ENCODE measurements around the gene ROR1. TPM values are rescaled to one million over a fixed set of nuclear protein-coding genes. Genes with fewer than 3 reads are reported as not detected.
A peak's percentile ranks its signal among the peaks of the same experiment; 100 is the strongest.

The ROR1 gene
- total RNA-seq, 1 donor from 2014 or later = 30.3 TPM

- Histone ChIP-seq H3K4me3 (no peak overlapping the region), H3K36me3 (no peaks in the 10 kb centered on the region), H2AFZ (replicated peaks) (no peak overlapping the region), H3F3A (ENCODE audit: low read depth) (peaks cover 31% of the 10 kb centered on the region), H3K79me2 (ENCODE audit: low read depth) (peaks cover 100% of the 10 kb centered on the region), H4K20me1 (ENCODE audit: low read depth) (peaks cover 65% of the 10 kb centered on the region), H3K27me3 (no peaks in the 10 kb centered on the region), H3K4me1 (peaks cover 84% of the 10 kb centered on the region), H3K9me3 (ENCODE audit: low read depth) (no peaks in the 10 kb centered on the region), H3K27ac (no peak overlapping the region), H3K4me2 (peak overlapping the region; percentile 47), H3K9ac (no peak overlapping the region)
- Mint-ChIP-seq H3K4me3 (no peak overlapping the region), H3K27ac (peak overlapping the region; percentile 78), H3K4me1 (peaks cover 73% of the 10 kb centered on the region), H3K27me3 (ENCODE audit: insufficient read depth, low read depth) (peaks cover 5% of the 10 kb centered on the region), H3K9me3 (no peaks in the 10 kb centered on the region), H3K36me3 (peaks cover 2% of the 10 kb centered on the region)
- DNase-seq (ENCODE audit: low spot score) = peak; percentile 56
- TF ChIP-seq, protein P1, sequence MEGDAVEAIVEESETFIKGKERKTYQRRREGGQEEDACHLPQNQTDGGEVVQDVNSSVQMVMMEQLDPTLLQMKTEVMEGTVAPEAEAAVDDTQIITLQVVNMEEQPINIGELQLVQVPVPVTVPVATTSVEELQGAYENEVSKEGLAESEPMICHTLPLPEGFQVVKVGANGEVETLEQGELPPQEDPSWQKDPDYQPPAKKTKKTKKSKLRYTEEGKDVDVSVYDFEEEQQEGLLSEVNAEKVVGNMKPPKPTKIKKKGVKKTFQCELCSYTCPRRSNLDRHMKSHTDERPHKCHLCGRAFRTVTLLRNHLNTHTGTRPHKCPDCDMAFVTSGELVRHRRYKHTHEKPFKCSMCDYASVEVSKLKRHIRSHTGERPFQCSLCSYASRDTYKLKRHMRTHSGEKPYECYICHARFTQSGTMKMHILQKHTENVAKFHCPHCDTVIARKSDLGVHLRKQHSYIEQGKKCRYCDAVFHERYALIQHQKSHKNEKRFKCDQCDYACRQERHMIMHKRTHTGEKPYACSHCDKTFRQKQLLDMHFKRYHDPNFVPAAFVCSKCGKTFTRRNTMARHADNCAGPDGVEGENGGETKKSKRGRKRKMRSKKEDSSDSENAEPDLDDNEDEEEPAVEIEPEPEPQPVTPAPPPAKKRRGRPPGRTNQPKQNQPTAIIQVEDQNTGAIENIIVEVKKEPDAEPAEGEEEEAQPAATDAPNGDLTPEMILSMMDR (IDR thresholded peaks at IDR 0.05) = no peak
- no peak for TF ChIP-seq EZH2 (IDR thresholded peaks at IDR 0.05)
- TF ChIP-seq EZH2phosphoT487 (IDR thresholded peaks at IDR 0.05) = no peak
Measured at GRCh38 chr1:63794939-63795378, 21.1 kb downstream of the ROR1 start.

GRCh38 chr1:63795455-63795854 lies 21.6 kb downstream of the ROR1 start:
- H3K27ac ChIP-seq = peak overlapping the region; percentile 49
- no peaks in the 10 kb centered on the region for H3K27me3 ChIP-seq
- H3K4me3 ChIP-seq = no peak overlapping the region
- DNase-seq (ENCODE audit: low spot score) = no peak
- H3K9me3 Mint-ChIP-seq = no peaks in the 10 kb centered on the region
- H4K20me1 ChIP-seq (ENCODE audit: low read depth) = peaks cover 65% of the 10 kb centered on the region
- peaks cover 5% of the 10 kb centered on the region for H3K27me3 Mint-ChIP-seq (ENCODE audit: insufficient read depth, low read depth)
- H3K36me3 Mint-ChIP-seq = peaks cover 2% of the 10 kb centered on the region
- H3K27ac Mint-ChIP-seq = peak overlapping the region; percentile 38
- no peak overlapping the region for H3K9ac ChIP-seq
- peaks cover 82% of the 10 kb centered on the region for H3K4me1 ChIP-seq
- H3K9me3 ChIP-seq (ENCODE audit: low read depth) = no peaks in the 10 kb centered on the region
- peak overlapping the region; percentile 47 for H3K4me2 ChIP-seq
- peaks cover 31% of the 10 kb centered on the region for H3F3A ChIP-seq (ENCODE audit: low read depth)
- no peaks in the 10 kb centered on the region for H3K36me3 ChIP-seq
- H3K4me1 Mint-ChIP-seq = peaks cover 72% of the 10 kb centered on the region
- no peak for TF ChIP-seq EZH2 (IDR thresholded peaks at IDR 0.05)
- TF ChIP-seq, protein P1 (IDR thresholded peaks at IDR 0.05) = no peak
- no peak for TF ChIP-seq EZH2phosphoT487 (IDR thresholded peaks at IDR 0.05)
- H3K79me2 ChIP-seq (ENCODE audit: low read depth) = peaks cover 100% of the 10 kb centered on the region
- H2AFZ ChIP-seq (replicated peaks) = no peak overlapping the region
- H3K4me3 Mint-ChIP-seq = no peak overlapping the region

DNA sequence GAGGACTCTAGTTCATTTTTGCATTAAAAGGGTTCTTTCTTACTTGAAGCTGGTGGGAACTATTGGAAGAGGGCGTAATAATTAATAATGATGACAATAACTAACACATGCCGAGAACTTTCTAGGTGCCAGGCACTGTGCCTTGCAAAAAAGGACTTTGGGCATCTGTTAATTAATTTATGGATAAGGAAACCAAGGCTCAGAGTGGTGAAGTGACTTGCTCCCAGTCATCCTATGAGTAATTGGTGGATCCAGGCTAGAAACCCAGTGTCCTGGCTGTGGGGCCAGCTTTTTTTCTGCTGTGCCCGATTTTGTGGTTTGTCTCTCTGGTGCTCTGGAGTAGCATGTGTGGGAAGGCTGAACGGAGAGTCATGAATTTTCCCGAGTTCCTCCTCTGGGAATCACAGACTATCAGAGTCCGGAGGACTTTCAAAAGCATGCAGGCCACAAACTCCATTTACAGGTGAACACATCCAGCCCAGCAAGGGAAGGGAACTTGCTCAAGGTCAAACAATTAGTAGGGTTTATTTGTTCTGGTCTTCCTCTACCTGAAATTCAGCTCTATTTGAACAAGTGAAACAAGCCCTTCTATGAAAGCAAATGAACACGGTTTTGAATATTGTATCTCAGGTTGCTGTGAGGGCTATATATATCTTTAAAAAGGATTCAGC lies 23.4 kb downstream of the ROR1 start:
- no peak for DNase-seq (ENCODE audit: low spot score)
- no peak overlapping the region for H3K4me2 ChIP-seq

More for the DNA sequence above, 23.4 kb downstream of the ROR1 start:
- no peak overlapping the region for H2AFZ ChIP-seq (replicated peaks)
- H3K4me3 Mint-ChIP-seq = no peak overlapping the region
- no peaks in the 10 kb centered on the region for H3K9me3 Mint-ChIP-seq
- H3K4me3 ChIP-seq = no peak overlapping the region
- H3K27me3 Mint-ChIP-seq (ENCODE audit: insufficient read depth, low read depth) = peaks cover 2% of the 10 kb centered on the region
- no peaks in the 10 kb centered on the region for H3K36me3 Mint-ChIP-seq
- H3K9ac ChIP-seq = no peak overlapping the region
- H3K9me3 ChIP-seq (ENCODE audit: low read depth) = no peaks in the 10 kb centered on the region
- no peaks in the 10 kb centered on the region for H3K36me3 ChIP-seq
- H3K4me1 ChIP-seq = peaks cover 72% of the 10 kb centered on the region
- no peak overlapping the region for H3K27ac Mint-ChIP-seq
- H3K79me2 ChIP-seq (ENCODE audit: low read depth) = peaks cover 100% of the 10 kb centered on the region
- no peaks in the 10 kb centered on the region for H3K27me3 ChIP-seq
- H3K27ac ChIP-seq = no peak overlapping the region
- H3F3A ChIP-seq (ENCODE audit: low read depth) = peaks cover 29% of the 10 kb centered on the region
- H4K20me1 ChIP-seq (ENCODE audit: low read depth) = peaks cover 75% of the 10 kb centered on the region
- TF ChIP-seq EZH2phosphoT487 (IDR thresholded peaks at IDR 0.05) (no peak), EZH2 (IDR thresholded peaks at IDR 0.05) (no peak)
- TF ChIP-seq, protein P1 (IDR thresholded peaks at IDR 0.05) = no peak
- peaks cover 64% of the 10 kb centered on the region for H3K4me1 Mint-ChIP-seq

Measured in neural progenitor cell (in vitro differentiated cells).